DND-41 (cell line): Measurements from ENCODE around the gene NEK10.

Source experiments
- CTCF ChIP-seq: IDR thresholded peaks from 2 replicates; pipeline ENCODE4 v1.5.1; 2012; ENCODE audit warnings: borderline replicate concordance, low read length, moderate library complexity, mild to moderate bottlenecking; ENCODE audit not compliant: poor library complexity, severe bottlenecking; ENCODE audit errors: extremely low read depth
- EZH2 ChIP-seq: IDR thresholded peaks from 3 replicates; pipeline ENCODE4 v1.6.1; 2012; ENCODE audit warnings: borderline replicate concordance, low read depth, mild to moderate bottlenecking, moderate library complexity, low read length, inconsistent platforms; ENCODE audit not compliant: severe bottlenecking

GRCh38 chr3:27115352-27115751 is 253.8 kb downstream of the NEK10 start:
- TF ChIP-seq CTCF (no peak), EZH2 (no peak)
